ENCODE results near the gene CPLX3. TPM values are rescaled to one million over a fixed set of nuclear protein-coding genes. Genes with fewer than 3 reads are reported as not detected.

The CPLX3 gene
- total and polyA plus RNA-seq, 10 of the 15 experiments (the other 5 are each of a cell fraction or from before 2014, with no cell fraction given): 0.02 to 0.04 TPM; not detected in 8

GRCh38 chr15:74870436-74871215 lies 44.2 kb downstream of the CPLX3 start (continued):
- TF ChIP-seq RELB (IDR thresholded peaks at IDR 0.05; ENCODE audit: low read depth) (no peak), POLR2AphosphoS5 (IDR thresholded peaks at IDR 0.05; ENCODE audit: low read length) (peak; percentile 32; the same call in 1 of the 2 replicates), RUNX3 (IDR thresholded peaks at IDR 0.05; ENCODE audit: low read length) (0 out of 2 replicates have a peak, but pooled peaks have one; percentile 5), EGR1 (IDR thresholded peaks at IDR 0.05; ENCODE audit: borderline replicate concordance in 1 of 2, low read depth in 2 of 2, low read length in 2 of 2) (no peak)

GRCh38 chr15:74872702-74873035 lies 46.2 kb downstream of the CPLX3 start:
- intact Hi-C loops (cut with micrococcal nuclease; ENCODE audit: unreplicated experiment): no loop called here

More at GRCh38 chr15:74872702-74873035, 46.2 kb downstream of the CPLX3 start:
- in situ Hi-C loops (cut with MboI): no loop called here
- POLR2A ChIA-PET: interaction anchor here (0.6 to 2.4 kb wide), 9 partner anchors 10 to 85 kb away, joined by 3 to 6 read pairs (median 4); no protein-coding TSS in a partner anchor
- BruUV-seq (replicated peaks): no TSS peak
- WGBS (ENCODE audit: insufficient coverage, insufficient replicate concordance, low lambda C conversion rate, missing lambda C conversion rate): 2% methylated on average over 11 of the region's 11 CpGs
- CTCF ChIA-PET: interaction anchor here (1.7 to 11.2 kb wide), 2 partner anchors 11 to 27 kb away, joined by 11 to 129 read pairs; no protein-coding TSS in a partner anchor
- Histone ChIP-seq H3K9me3 (replicated peaks; ENCODE audit: control insufficient read depth, insufficient read depth, low read length) (peaks cover 7% of the 10 kb centered on the region), H3K4me3 (peak overlapping the region; percentile 93), H3K79me2 (ENCODE audit: control insufficient read depth, insufficient read depth, low read length) (peaks cover 50% of the 10 kb centered on the region), H3K27ac (ENCODE audit: control insufficient read depth, insufficient read depth) (peak overlapping the region; percentile 94), H3K4me2 (ENCODE audit: control insufficient read depth, insufficient read depth) (peak overlapping the region; percentile 79), H3K9ac (ENCODE audit: control insufficient read depth, insufficient read depth, low read length) (peak overlapping the region; percentile 70), H4K20me1 (ENCODE audit: control insufficient read depth, insufficient read depth) (no peaks in the 10 kb centered on the region), H2AFZ (ENCODE audit: control insufficient read depth, low read depth, low read length) (peak overlapping the region; percentile 83), H3K4me1 (ENCODE audit: control insufficient read depth, insufficient read depth, low read length) (peaks cover 34% of the 10 kb centered on the region), H3K36me3 (ENCODE audit: control insufficient read depth in 2 of 2, insufficient read depth in 2 of 2, low read length in 1 of 2) (peaks cover under 1 to 9% of the 10 kb centered on the region in 2 experiments; a peak in 1 of 4 replicates), H3K27me3 (replicated peaks in 1 of 2; ENCODE audit: control insufficient read depth in 2 of 2, insufficient read depth in 2 of 2, low read length in 1 of 2) (no peaks in the 10 kb centered on the region)
- TF ChIP-seq BCL3 (IDR thresholded peaks at IDR 0.05; ENCODE audit: borderline replicate concordance, insufficient read depth, low read depth, low read length, poor library complexity, severe bottlenecking) (no peak), MXI1 (IDR thresholded peaks at IDR 0.05; ENCODE audit: low read depth, low read length) (0 out of 2 replicates have a peak, but pooled peaks have one; percentile 33), MYC (IDR thresholded peaks at IDR 0.05; ENCODE audit: insufficient read depth, insufficient read length, insufficient replicate concordance, low read length, severe bottlenecking) (peak; percentile 47), BACH1 (IDR thresholded peaks at IDR 0.05; ENCODE audit: borderline replicate concordance) (0 out of 2 replicates have a peak, but pooled peaks have one; percentile 12)
- SMC1A ChIA-PET (ENCODE audit: uncharacterized antibody, unreplicated experiment): interaction anchor here (1.2 to 6.5 kb wide), 3 partner anchors 11 to 95 kb away, joined by 3 to 65 read pairs (median 52); no protein-coding TSS in a partner anchor
- DNase-seq (ENCODE audit: low read depth, low spot score) (no peak), ATAC-seq (no peak), FAIRE-seq (no peak)
- RAD21 ChIA-PET (ENCODE audit: unreplicated experiment): interaction anchor here (0.8 to 3.7 kb wide), 4 partner anchors 11 to 101 kb away, joined by 3 to 29 read pairs (median 8); no protein-coding TSS in a partner anchor

Measured in GM12878 (cell line).